ENCODE results near the gene RUNX2. TPM values are rescaled to one million over a fixed set of nuclear protein-coding genes. Genes with fewer than 3 reads are reported as not detected.

The RUNX2 gene
- total and polyA plus RNA-seq, 2 of the 8 experiments (the other 6 are each of a cell fraction or from before 2014, with no cell fraction given) = 0.26 to 1.2 TPM

DNA sequence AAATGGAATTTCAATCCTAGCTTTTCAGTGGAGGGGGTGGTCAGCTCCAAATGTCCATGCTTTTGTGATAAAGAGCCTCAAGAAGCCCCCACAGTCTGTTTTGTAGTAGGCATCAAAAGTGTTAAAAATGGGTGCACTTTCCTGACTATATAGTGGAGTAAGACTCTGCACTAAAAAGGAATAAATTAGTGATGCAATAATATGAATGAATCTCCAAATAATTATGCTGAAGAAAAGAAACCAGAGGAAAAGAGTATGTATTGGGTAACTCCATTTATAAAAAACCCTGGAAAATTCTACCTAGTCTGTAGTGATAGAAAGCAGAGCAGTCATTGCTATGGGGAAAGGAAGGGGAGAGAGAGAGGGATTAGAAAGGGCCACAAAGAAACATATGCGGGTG lies 360.1 kb downstream of the RUNX2 start:
- Histone ChIP-seq H3K9ac (replicated peaks in 1 of 4; ENCODE audit: extremely low read depth in 1 of 4, low read depth in 3 of 4, low read length in 3 of 4) (no peak overlapping the region), H2BK20ac (ENCODE audit: low read length) (no peak overlapping the region), H2AFZ (ENCODE audit: low read length) (no peak overlapping the region), H2BK5ac (ENCODE audit: low read depth, low read length) (no peak overlapping the region), H4K91ac (replicated peaks; ENCODE audit: insufficient read length, low read length) (no peak overlapping the region), H3K36me3 (ENCODE audit: control insufficient read depth in 2 of 4, insufficient read depth in 4 of 4, low read length in 3 of 4) (no peaks in the 10 kb centered on the region), H3K23ac (ENCODE audit: insufficient read length) (no peak overlapping the region), H4K20me1 (replicated peaks in 1 of 2; ENCODE audit: control insufficient read depth in 1 of 2, insufficient read depth in 2 of 2, low read length in 2 of 2) (no peaks in the 10 kb centered on the region), H3K23me2 (ENCODE audit: low read depth, low read length) (no peaks in the 10 kb centered on the region), H3K27me3 (replicated peaks in 1 of 4; ENCODE audit: control insufficient read depth in 3 of 4, extremely low read depth in 1 of 4, insufficient read depth in 3 of 4, low read length in 3 of 4) (no peaks in the 10 kb centered on the region), H3K18ac (ENCODE audit: extremely low read depth, low read length) (no peak overlapping the region), H2BK15ac (ENCODE audit: low read length) (no peak overlapping the region), H3K9me3 (ENCODE audit: insufficient read depth in 2 of 2, low read depth in 1 of 2, low read length in 1 of 2) (no peaks in the 10 kb centered on the region), H4K8ac (ENCODE audit: extremely low read depth, insufficient read depth, low read length) (no peak overlapping the region), H3K4me1 (replicated peaks in 1 of 4; ENCODE audit: control insufficient read depth in 3 of 4, insufficient read depth in 4 of 4, low read length in 3 of 4) (no peaks in the 10 kb centered on the region), H3K4me2 (ENCODE audit: insufficient read depth in 1 of 2, low read depth in 2 of 2, low read length in 2 of 2) (no peak overlapping the region), H3K4me3 (ENCODE audit: extremely low read depth in 1 of 4, insufficient read depth in 2 of 4, low read depth in 3 of 4, low read length in 4 of 4) (no peak overlapping the region), H2BK120ac (replicated peaks; ENCODE audit: low read depth, low read length) (no peak overlapping the region), H4K5ac (ENCODE audit: insufficient read length, low read depth, low read length) (no peak overlapping the region), H3K27ac (ENCODE audit: low read depth, low read length) (no peak overlapping the region), H3K14ac (ENCODE audit: insufficient read length) (no peak overlapping the region), H3K79me1 (ENCODE audit: low read depth, low read length) (no peaks in the 10 kb centered on the region), H2BK12ac (ENCODE audit: low read depth, low read length) (no peak overlapping the region), H3K4ac (replicated peaks; ENCODE audit: insufficient read length, low read depth, low read length) (no peak overlapping the region), H2AK5ac (ENCODE audit: low read depth, low read length) (no peak overlapping the region), H3K79me2 (ENCODE audit: control insufficient read depth in 1 of 2, insufficient read depth in 2 of 2, low read length in 2 of 2) (no peaks in the 10 kb centered on the region), H3K56ac (replicated peaks; ENCODE audit: insufficient read length, low read depth, low read length) (no peak overlapping the region)
- DNase-seq (ENCODE audit: low read depth in 1 of 2, low spot score in 2 of 2) = no peak
- 100% methylated on average over 1 of the region's 1 CpG; no CpG with 5 or more reads in 1 of the 2 experiments for WGBS, 2 experiments (ENCODE audit: extremely low coverage in 1 of 2, insufficient coverage in 1 of 2, insufficient read length in 1 of 2, insufficient replicate concordance in 2 of 2, low coverage in 1 of 2, low lambda C conversion rate in 2 of 2, missing lambda C conversion rate in 1 of 2)
- no peak for TF ChIP-seq CREB1 (IDR thresholded peaks at IDR 0.05)
- no peak for TF ChIP-seq ATF2 (IDR thresholded peaks at IDR 0.05; ENCODE audit: low read length)
- no peak for TF ChIP-seq MAFK (IDR thresholded peaks at IDR 0.05; ENCODE audit: low read depth, low read length)
- TF ChIP-seq MAX (IDR thresholded peaks at IDR 0.05) = no peak
- no peak for TF ChIP-seq EGR1 (IDR thresholded peaks at IDR 0.05; ENCODE audit: borderline replicate concordance, low read depth, low read length)
- TF ChIP-seq USF2 (IDR thresholded peaks at IDR 0.05; ENCODE audit: low read length) = no peak
- TF ChIP-seq TAF7 (optimal IDR thresholded peaks at IDR 0.05; ENCODE audit: borderline replicate concordance, low read depth, low read length) = no peak
- FAIRE-seq = no peak
- ChIA-PET CTCF (ENCODE audit: partially characterized antibody) (no interaction called here), POLR2A (ENCODE audit: partially characterized antibody) (no interaction called here)

All from H1 (cell line).